Suprapubic skin (tissue), 3 donors: ENCODE data around the gene KHDC1.

Source experiments
- EP300 ChIP-seq: sonication (generic); formaldehyde crosslinking; IDR thresholded peaks from one replicate; pipeline ENCODE4 v1.6.1; 2017; ENCODE audit warnings: antibody characterized with exemption
- POLR2A ChIP-seq, 2 donors: fragments of 450-650 bp; IDR thresholded peaks; one replicate each; pipeline ENCODE4 v1.6.1; 2017; ENCODE audit warnings: antibody characterized with exemption in 2 of 2, mild to moderate bottlenecking in 2 of 2, moderate library complexity in 2 of 2
- TF ChIP-seq, protein P1 (sequence below), 2 donors: fragments of 200-600 bp in 1 of 2; fragments of 450-650 bp in 1 of 2; sonication (generic) in 1 of 2; IDR thresholded peaks; one replicate each; pipeline ENCODE4 v1.5.1; 2016 to 2019; ENCODE audit warnings: antibody characterized with exemption in 2 of 2, mild to moderate bottlenecking in 1 of 2, moderate library complexity in 1 of 2

DNA sequence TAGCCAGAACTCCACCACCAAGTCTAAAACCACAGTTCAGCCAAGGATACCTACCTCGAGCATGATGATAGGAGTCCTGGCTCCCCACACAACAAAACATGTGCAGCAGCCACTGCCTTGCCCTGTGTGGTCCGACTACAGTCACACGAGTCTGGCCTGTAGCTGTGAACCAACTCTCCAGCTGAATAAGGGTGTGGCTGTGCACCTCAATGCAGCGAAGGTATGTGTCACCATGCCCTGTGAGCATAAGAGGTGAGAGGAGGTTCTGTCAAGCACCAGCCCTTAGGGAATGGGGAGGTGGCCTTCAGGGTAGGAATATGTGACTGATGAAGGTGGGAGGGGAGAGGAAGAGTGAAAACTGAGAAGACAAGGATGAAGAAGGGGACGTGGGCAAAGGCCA lies 21.0 kb downstream of the KHDC1 start:
- TF ChIP-seq, protein P1, sequence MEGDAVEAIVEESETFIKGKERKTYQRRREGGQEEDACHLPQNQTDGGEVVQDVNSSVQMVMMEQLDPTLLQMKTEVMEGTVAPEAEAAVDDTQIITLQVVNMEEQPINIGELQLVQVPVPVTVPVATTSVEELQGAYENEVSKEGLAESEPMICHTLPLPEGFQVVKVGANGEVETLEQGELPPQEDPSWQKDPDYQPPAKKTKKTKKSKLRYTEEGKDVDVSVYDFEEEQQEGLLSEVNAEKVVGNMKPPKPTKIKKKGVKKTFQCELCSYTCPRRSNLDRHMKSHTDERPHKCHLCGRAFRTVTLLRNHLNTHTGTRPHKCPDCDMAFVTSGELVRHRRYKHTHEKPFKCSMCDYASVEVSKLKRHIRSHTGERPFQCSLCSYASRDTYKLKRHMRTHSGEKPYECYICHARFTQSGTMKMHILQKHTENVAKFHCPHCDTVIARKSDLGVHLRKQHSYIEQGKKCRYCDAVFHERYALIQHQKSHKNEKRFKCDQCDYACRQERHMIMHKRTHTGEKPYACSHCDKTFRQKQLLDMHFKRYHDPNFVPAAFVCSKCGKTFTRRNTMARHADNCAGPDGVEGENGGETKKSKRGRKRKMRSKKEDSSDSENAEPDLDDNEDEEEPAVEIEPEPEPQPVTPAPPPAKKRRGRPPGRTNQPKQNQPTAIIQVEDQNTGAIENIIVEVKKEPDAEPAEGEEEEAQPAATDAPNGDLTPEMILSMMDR (IDR thresholded peaks at IDR 0.05): no peak
- TF ChIP-seq EP300: no peak
- TF ChIP-seq POLR2A (IDR thresholded peaks at IDR 0.05): no peak
